Measurements from ENCODE around the gene TCAIM.

Gene TCAIM

GRCh38 chr3:44427683-44428082 is 89.1 kb downstream of the TCAIM start:
- Histone ChIP-seq H3K4me1 (ENCODE audit: control insufficient read depth, insufficient read depth, low read length) (no peaks in the 10 kb centered on the region), H3K4me3 (ENCODE audit: low read depth, low read length) (no peak overlapping the region), H3K36me3 (ENCODE audit: control insufficient read depth in 2 of 2, insufficient read depth in 1 of 2, low read length in 2 of 2) (no peaks in the 10 kb centered on the region), H3K27ac (ENCODE audit: extremely low read depth, low read depth, low read length) (no peak overlapping the region), H3K9me3 (ENCODE audit: control insufficient read depth, insufficient read depth, low read depth, low read length) (no peaks in the 10 kb centered on the region)
- POLR2A ChIA-PET: no interaction called here
- TF ChIP-seq ZNF292 (tag by site-specific recombination; IDR thresholded peaks at IDR 0.05; ENCODE audit: borderline replicate concordance, low read depth) (no peak), ZNF747 (tag by site-specific recombination; IDR thresholded peaks at IDR 0.05) (no peak), ZBTB10 (tag by site-specific recombination; IDR thresholded peaks at IDR 0.05) (no peak), ZNF664 (tag by site-specific recombination; IDR thresholded peaks at IDR 0.05) (no peak), YY2 (tag by site-specific recombination; IDR thresholded peaks at IDR 0.05) (no peak), ZNF169 (tag by site-specific recombination; IDR thresholded peaks at IDR 0.05) (no peak), ZNF133 (tag by site-specific recombination; IDR thresholded peaks at IDR 0.05) (no peak), ZFHX2 (tag by site-specific recombination; conservative IDR thresholded peaks at IDR 0.05) (no peak), ZIC2 (tag by site-specific recombination; IDR thresholded peaks at IDR 0.05) (no peak)
- CTCF ChIA-PET: interaction anchor here (0.6 kb wide), 1 partner anchor 22 kb away, joined by 3 read pairs; no protein-coding TSS in a partner anchor

- ChIA-PET CTCF (no interaction called here), POLR2A (no interaction called here)
- Histone ChIP-seq H3K9me3 (ENCODE audit: control insufficient read depth, insufficient read depth, low read depth, low read length) (no peaks in the 10 kb centered on the region), H3K27ac (ENCODE audit: extremely low read depth, low read depth, low read length) (no peak overlapping the region), H3K4me3 (ENCODE audit: low read depth, low read length) (no peak overlapping the region), H3K36me3 (ENCODE audit: control insufficient read depth in 2 of 2, insufficient read depth in 1 of 2, low read length in 2 of 2) (no peaks in the 10 kb centered on the region), H3K4me1 (ENCODE audit: control insufficient read depth, insufficient read depth, low read length) (no peaks in the 10 kb centered on the region)
- no peak for TF ChIP-seq ZBTB10 (tag by site-specific recombination; IDR thresholded peaks at IDR 0.05)
- no peak for TF ChIP-seq ZEB2 (tag by site-specific recombination; IDR thresholded peaks at IDR 0.05)
- TF ChIP-seq ZSCAN30 (tag by site-specific recombination; IDR thresholded peaks at IDR 0.05): no peak
- no peak for TF ChIP-seq ZFHX2 (tag by site-specific recombination; conservative IDR thresholded peaks at IDR 0.05)
- TF ChIP-seq ZBTB21 (tag by site-specific recombination; IDR thresholded peaks at IDR 0.05): no peak
- no peak for TF ChIP-seq TSHZ1 (tag by site-specific recombination; IDR thresholded peaks at IDR 0.05; ENCODE audit: borderline replicate concordance)
- no peak for TF ChIP-seq ZNF654 (tag by site-specific recombination; IDR thresholded peaks at IDR 0.05; ENCODE audit: low read depth)
- no peak for TF ChIP-seq ZNF488 (tag by site-specific recombination; IDR thresholded peaks at IDR 0.05)
- no peak for TF ChIP-seq ZNF692 (tag by site-specific recombination; IDR thresholded peaks at IDR 0.05)
- TF ChIP-seq HIC1 (tag by site-specific recombination; IDR thresholded peaks at IDR 0.05): no peak
- TF ChIP-seq ZNF785 (tag by site-specific recombination; IDR thresholded peaks at IDR 0.05): no peak
- TF ChIP-seq ZNF580 (tag by site-specific recombination; IDR thresholded peaks at IDR 0.05): no peak
Measured at GRCh38 chr3:44428910-44429309, 90.3 kb downstream of the TCAIM start.

Data from HEK293 (cell line).